Activated CD4-positive, alpha-beta T cell treated with anti-CD3 and anti-CD28 coated beads, Interleukin-2, Interleukin-6, amounts not matched to agents 100 ng/mL and 50 ng/mL, durations not matched to agents 16 hours and 8 hours (primary cell): Measurements from ENCODE around the gene ANO2.

Experiments used
- DNase-seq: peaks from one replicate; pipeline ENCODE4 v3.0.0-alpha.2; 2020

ANO2 gene

DNA sequence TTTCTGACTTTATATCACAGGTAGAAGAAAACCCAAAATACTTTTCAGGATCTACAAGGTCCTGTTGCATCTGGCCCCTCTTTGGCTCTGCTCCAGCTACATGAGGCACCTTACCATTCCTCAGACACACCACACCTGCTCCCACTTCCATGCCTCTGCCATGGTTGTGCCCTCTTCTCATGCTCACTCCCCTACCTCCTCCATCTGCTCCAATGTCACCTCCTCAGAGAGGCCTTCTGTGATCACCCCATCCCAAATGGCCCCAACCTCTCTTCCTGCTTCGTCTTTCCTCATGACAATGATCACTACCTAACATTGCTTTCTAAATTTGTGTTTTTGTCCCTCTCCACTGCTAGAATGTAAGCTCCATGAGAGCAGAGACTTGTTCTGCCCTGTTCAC is 174.3 kb downstream of the ANO2 start:
- DNase-seq, result no peak

DNA sequence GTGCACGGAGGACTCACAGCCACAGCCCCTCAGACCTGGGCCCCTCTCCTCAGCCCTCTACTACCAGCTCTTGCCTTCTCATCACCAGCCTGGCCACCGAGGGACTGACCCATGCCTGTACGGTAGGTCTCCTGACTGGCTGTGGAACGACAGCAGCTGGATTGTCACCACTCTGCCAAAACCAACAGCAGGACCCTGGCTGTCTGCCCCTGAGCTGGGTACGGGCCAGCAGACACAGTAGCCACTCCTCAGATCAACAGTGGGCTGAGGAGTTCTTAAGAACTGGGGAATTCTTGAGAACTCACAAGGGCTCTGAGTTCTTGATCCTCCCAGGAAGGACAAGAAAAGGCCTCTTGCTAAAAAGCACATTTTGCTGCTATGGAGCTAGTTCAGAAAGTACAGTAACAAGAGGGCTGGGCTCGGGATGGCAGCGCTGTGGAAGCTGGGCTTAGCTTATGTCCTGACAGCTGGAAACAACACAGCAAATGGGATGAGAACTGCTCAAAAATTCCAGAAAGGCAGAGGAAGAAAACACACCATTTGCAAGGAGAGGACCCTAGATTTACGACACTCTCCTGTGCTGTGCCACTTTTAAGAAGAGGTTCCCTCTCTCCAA is 176.4 kb downstream of the ANO2 start:
- DNase-seq, result no peak

DNA sequence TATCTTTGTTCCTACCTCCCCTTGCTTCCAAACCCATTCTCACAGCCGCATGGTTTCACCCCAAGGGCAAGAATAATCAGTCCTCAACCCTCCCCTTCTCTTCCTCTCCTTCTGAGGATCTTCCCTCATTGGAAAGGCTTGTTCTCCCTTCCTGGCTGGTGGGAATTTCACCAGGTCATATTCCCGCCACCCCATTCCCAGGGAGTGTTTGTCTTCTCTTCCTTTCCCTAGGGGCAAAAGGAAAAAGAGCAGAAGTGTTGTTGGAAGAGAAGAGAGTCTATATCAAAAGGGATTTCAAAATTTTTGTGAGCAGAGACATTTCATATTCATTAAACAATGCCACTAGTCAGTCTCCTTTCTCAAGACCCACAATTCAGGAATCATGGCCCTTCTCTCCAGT is 176.9 kb downstream of the ANO2 start:
- no peak for DNase-seq

DNA sequence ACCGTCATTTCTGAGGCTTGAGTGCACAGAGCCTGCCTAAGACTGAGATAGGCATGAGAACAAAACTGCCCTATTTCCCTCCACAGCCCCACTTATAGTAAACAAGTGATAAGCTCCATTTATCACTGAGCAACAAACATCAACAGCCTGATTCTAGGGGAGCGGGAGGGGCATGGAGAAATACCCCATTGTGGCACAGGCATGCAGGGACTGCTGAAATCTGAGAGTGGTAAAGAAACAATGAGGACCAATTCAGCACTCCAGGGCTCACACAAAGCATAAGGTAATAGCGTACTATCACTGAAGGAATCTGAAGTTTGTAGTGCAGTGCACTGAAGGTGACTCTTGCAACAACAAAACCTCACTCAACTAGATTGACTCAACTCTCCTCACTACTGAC is 186.7 kb downstream of the ANO2 start:
- DNase-seq, result no peak

DNA sequence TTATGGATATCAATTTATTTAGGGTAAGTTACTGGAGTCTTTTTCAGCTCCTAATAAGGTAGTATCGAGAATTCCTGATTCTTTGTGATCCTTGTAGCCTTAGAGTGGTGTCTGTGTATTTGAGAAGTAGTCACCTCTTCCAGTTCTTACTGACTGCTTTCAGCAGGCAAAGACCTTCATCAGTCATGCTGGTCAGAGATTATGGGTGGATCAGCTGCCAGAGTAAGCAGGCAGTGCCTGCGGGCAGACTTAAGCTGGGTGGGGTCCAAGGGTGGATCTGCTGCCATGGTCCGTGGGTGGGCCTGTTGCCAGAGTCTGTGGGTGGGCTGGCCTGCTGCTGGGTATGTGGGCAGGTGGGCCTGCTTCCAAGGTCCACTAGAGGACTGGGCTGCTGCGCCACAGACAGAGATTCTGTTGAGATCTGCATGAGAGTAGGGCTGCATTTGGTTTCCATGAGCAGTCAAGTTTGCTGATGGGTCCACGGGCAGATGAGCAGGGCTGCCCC is 188.7 kb downstream of the ANO2 start:
- no peak for DNase-seq

DNA sequence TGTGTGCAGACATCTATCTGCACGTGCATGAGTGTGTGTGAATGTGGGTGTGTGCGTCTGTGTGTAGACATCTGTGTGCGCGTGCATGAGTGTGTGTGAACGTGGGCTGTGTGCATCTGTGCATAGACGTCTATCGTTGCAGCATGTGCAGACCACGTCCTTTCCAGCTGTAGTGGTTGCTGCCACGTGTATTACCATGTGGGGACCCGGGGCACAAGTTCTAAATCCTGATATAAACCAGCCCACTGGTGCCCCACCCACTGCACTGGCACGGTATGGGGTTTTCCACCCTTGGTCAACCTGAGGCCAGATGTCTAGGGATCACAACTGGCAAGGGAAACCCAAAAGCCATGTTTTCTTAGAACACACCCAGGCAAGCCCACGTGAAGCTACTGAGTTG is 197.0 kb downstream of the ANO2 start:
- DNase-seq, result no peak

DNA sequence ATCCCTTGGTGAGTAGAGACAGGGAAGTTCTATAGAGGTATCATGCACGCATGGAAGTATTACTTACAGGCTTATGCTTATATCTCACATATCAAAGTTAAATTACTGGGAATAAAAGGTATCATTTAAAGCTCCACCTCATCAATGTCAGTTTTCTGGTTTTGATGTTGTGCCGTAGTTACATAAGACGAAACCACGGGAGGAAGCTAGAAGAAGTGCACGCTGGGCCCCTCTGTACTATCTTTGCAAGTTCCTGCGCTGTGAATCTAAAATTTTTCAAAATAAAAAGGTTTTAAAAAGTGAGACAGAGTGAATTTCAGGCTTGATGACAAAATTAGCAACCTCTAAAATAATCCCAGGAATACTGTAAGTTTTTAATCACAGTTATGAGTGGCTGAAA is 198.1 kb downstream of the ANO2 start:
- no peak for DNase-seq

DNA sequence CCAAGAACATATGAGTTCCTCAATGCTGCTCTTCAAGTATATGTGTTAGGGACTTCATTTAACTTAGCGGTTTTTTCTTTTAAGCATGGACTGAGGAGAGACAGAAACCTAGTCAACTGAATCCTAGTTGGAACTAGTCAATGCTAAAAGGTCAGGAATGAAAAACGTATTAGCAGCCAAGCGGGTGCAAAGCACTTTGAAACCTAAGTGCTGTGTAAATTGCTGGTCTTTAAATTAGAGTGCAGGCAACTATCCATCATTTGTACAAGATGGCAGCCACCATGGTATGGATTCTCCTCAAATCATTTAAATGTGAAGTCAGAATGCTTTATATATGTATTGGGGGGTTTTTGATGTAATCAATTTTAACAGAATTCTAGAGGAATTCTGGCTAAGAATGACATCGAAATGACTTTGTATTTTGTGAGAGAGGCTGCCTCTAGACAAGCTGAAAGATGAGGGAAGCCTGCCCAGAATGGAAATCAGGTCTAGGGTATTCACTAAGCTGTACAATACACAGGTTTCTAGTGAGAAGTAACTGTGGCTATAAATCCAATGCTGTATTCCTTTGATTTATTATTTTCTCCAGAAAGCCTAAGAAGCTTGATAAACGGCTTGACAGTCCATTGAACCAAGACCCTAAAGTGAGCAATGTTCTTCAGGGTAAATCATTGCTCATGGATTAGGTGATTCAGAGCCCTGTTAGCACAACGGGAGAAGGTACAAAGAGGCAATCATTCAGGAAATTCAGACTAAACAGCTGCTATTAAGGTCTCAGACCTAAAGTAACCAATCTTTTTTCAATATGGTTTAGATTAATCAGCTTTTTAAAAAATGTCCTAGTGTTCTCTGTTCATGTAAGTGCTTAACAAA is 198.8 kb downstream of the ANO2 start:
- no peak for DNase-seq

DNA sequence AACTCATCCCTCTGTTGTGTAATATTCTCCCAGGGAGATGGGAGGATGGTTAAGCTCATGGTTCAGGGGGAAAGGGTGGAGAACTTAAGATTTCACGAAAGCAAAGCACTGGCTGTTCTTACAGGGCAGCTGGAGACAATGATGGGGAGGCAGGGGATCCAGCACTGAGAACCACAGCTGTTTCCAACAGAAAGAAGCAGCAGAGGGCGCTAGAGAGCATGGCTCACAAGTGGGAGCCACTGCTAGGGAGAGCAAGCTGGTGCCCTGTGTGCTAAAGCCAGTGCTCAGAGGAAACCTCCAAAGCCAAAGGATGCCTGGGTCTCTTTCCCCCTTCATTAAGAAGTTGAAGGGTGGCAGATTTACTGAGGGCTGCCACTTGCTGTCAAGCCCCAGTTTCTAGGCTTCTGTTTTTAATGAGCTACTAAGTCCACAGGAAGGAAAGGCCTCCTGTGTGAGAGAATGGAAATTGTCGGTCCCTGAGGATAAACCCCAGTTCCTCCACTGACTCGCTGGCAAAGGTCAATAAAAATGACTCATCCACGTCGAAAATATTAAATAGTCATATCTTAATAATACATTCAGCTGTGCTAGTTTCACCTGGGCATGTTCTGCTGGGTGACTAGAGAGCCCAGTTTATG is 199.7 kb downstream of the ANO2 start:
- DNase-seq, result peak; percentile 72

DNA sequence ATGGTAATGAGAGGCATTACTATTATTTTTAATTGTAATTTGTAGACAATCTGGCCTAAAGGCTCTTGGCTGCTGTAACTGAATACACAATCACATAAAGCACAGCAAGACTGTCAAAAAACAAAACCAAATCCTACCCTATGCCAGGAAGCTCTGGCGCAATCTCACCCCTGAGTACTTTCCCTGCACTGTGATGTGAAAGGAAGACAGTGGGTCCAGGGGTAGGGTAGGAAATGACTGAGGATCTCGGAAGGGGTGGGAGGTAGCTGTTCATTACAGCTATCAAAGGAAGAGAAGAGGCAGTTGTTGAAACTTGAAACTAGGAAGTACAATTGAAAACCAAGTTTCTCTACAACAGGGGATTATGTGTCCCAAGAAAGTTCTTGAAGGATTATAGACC is 202.8 kb downstream of the ANO2 start:
- no peak for DNase-seq

DNA sequence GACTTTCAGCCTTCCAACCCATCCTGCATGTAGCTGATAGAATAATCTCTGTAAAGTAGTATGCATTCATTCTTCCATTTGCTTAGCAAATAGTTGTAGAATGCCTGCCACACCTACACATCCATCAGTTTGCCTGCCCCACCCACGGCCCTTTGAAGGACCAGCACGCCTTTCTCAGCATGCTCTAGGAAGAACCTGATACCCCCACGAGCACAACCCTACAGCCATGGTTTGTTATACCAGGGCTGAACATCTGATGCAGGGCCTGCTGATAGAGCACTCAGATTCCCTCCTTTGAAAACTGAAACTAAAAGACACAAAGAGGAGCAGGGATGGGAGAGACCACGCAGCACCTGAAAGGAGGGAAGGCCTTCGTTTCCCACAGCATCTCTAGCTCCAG is 205.1 kb downstream of the ANO2 start:
- no peak for DNase-seq

DNA sequence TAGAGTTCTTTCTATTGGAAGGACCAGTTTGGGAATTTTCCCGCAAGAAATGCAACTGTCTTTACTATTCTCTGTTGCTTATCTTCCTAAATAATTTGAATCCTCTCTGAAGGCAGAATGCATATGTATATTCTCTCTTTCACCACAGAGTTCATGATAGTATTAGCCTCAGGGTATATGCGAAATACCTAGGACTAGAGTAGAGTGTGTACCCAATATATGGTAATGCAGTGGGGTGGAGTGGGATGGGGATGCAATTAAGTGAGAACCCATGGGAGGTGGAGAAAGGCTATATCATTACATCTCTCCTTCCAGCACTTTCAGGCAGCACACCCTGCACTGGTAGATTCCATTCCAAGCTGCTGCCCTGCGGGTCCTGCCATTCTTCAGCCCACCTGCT is 207.3 kb downstream of the ANO2 start:
- no peak for DNase-seq

DNA sequence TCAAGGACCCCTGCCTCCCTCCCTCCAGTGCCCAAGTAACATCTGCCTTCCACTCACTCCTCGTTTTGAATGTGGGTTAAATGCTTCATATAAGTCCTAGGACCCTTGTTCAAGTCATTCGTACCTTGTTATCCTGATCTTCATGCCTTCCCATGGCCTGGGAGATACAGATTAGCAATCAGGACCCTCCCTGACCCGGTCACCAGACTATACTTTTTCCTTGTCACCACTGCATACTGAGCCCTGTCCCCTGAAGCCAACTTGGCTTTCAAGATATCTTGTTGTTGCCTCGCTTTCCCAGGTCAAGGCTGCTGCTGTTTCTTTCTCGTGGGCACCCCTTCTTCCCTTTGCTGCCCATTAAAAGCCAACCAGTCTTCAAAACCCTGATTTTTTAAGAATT is 208.5 kb downstream of the ANO2 start:
- DNase-seq, result no peak

DNA sequence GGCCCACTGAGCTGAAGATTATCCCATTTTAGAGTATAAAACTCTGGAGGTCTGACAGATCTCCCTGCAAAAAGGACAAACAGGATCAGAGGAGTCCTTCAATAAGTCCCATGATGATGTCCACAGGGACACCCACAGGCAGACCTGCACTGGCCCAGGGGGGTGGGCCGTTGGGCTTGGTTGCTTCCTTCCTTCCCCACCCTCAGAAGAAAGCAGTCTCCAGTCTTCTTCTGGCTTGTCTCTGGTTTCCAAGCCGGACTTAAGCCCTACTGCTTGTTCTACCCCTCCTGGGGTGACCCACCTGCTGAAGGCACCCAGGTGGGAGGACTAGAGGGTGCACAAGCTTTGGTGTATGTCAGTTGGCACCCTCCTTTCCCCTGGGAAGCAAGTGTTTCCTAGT is 209.0 kb downstream of the ANO2 start:
- no peak for DNase-seq

DNA sequence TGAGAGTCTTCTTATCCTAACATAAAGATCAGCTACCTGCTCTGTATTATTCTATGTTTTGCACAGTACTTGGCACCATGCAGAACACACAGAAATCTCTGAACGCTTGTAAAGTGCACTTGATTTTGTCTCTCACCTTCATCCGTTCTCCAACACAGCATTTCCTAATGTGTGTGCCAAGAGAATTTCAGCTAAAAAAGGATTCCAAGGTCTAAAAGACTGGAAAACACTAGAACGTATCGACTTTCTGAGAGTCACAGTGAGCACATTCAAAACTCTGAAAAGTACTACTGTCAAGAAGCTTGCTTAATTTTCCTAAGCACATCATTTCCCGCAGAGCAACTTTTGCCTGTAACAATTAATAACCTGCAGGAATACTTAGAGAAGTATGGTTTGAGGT is 211.1 kb downstream of the ANO2 start:
- DNase-seq, result no peak

DNA sequence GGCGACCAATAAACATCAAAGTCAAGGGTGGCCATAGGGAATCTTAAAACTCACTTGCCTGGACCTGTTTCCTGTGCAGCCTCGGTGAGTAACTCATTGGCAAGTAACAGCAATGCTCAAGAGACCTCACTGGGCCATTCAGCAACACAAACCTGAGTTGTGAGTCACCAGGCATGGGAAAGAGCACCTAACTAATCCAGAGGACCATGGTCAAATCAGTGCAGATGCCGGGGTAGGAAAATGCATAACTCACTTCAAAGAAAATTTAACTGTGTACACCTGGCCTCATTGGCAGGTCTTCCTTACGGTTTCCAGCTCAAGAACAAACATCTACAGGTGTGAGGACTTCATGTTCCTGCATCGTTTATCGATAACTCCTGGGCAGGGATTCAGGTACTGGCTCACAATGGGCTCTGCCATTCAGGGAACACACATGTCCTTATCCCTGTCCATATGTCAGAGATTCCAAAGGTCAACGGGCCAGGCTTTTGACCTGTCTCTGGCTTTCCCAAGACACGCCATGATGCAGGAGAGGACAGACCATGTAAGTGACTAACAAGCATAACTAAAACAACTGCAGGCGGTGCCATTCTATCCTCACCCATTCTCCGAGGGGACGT is 211.8 kb downstream of the ANO2 start:
- DNase-seq, result no peak

DNA sequence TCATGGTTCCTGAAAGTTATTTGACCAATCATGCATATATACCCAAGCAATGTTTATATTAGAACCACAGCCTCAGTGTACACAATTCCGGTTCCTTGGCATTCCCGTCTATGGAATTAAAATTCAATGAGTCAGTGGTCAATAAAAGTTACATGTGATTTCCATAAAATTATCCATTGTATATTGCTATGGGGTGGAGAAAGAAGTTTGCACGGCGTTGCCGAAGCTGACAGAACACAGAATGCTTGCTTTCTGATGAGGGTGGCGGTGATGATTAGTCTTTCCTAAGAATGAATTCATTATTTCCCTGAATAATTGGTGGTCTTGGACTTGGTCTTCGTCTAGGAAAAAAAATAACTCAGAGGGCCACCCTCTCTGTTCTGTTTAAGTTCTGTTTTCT is 214.1 kb downstream of the ANO2 start:
- no peak for DNase-seq

DNA sequence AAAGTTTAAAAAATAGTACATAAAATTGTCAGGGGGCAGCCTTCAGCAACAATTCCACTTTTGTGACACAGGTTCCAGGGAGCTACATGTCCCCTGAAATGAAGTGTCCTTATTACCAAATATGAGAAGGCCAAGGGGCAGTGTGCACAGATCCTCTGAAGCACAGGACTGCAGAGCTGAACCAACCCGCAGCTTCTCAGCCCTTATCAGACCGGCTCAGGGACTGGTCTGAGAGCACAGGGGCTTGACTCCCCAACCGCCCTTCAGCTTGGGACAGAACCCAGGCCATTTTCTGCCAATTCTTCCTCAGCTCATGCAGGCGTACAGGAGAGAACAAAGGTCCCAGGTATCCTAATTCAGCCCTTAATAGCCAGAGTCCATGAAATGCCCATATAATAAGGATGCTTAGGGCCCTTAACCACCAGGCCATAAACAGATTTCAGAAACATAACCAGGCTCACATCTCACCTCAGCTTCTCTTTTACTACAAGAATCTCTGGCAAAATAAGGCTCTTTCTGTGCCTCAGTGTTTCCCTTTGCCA is 221.3 kb downstream of the ANO2 start:
- no peak for DNase-seq

DNA sequence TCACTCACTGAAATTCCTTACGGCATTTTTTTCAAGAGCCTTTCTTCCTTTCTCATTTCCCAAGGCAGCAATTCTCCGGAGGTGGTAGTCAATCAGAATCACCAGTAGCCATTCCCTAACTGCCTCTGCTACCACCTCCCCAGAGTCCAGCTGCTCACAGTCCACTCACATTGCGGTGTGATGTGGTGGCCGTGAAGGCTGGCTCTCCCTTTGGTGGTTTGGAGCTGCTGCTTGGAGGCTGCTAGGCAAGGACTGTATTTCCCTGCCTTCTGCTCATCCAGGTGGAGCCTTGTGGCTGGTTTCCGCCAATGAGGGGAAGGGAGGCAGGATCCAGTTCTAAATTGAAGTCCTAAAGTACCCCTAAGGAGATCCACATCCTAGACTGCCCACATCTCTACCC is 222.0 kb downstream of the ANO2 start:
- DNase-seq, result no peak

DNA sequence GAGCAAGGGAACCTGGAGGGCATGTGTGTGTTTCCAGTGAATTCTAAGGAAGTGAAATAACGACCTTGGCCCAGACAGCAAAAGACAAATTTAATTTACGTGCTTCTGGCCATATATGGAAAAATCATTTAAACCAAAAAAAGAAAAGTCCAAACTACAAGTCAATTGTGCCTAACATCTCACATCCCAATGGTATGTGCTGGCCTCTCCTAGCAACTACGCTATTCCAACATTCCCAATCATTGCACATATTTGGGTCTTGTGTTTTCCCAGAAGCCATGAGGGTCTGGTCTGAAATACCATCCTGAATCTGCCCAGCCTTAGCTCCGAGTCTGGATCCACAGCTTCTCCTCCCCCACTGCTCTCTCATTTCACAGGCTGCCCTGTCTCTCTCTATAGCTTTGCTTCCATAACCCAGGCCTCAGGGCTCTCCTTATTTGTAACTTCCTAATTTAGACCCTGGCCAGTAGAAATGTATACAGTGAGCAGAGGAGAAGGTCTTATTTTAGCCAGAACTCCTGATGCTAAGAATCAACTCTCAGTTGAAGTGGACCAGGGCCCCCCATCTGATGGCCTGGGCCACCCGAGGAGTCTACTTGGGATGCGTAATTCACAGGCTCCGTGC is 224.6 kb downstream of the ANO2 start:
- no peak for DNase-seq

DNA sequence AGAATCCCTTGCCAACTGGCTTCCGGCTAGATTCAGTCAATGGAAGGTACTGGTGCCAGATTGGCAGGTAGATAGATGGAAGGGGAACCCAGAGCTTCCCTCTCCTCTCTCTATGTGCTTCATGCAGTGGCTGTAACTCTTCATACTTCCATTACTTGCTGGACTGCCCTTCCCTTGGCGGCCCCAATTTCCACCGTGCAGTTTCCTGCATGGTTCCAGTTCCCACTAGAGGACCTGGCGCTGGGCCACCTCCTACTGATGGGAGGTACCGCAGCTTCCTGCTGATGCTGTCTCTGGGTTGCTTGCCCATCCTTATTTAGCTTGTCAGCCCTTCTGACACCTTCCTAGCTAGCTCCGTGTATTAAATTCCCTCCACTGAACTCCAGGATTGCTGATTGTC is 226.4 kb downstream of the ANO2 start:
- no peak for DNase-seq

DNA sequence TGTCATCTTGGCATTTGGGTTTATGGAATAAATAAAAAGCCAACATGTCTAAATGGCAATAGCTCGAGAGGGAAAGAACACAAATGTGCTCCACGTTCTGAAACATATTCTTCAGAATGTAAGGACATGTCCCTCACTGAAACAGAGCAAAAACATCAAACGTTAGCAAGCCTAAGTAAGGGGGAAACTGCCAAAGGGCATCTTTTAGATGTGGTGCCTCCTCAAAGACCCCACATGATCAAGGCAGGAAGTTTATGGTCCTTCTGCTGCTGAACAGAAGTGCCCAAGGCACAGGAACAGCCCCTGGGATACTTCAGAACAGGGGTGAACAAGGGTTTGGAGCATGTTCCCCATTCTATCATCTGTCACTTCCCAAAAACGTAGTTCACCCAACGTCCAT is 227.0 kb downstream of the ANO2 start:
- DNase-seq, result no peak

DNA sequence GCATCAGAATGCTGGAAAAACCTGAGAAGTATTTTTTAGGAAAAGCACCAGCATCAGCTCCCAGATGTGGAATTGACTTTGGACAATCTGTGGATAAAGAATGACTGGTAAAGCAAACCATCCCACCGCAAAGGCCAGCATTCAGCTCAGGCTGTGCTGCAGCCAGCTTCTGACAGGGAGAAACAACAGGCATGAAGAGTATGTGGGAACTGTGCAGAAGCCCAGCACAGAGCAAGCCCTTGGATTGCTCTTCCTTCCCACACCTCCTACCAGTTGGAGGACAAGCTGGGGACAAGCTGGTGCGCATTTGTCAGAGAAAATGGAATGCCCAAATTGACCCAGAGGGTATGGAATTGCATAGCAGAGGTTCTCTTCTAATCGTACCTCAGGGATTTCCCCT is 228.1 kb downstream of the ANO2 start:
- no peak for DNase-seq
